HCT116 (cell line): Measurements from ENCODE around the gene CSNK1G1. TPM values are rescaled to one million over a fixed set of nuclear protein-coding genes. Genes with fewer than 3 reads are reported as not detected.
A peak's percentile ranks its signal among the peaks of the same experiment; 100 is the strongest.

ENCODE experiments used
- ATAC-seq: fragments of 200-7000 bp; cut with Tn5 transposase; 2 replicates; pipeline ENCODE4 v1.9.1; 2020; ENCODE audit warnings: mild to moderate bottlenecking, moderate library complexity
- BruUV-seq: library from RNA; stranded (reverse); fragments of 400-500 nt; replicated peaks from 2 replicates; lab custom pipeline; 2021; lab: Mats Ljungman, UMichigan
- CTCF ChIA-PET: fragments of 300-600 bp; sonication (Branson Sonifier 250); formaldehyde crosslinking; loops from one replicate; lab custom pipeline; 2021; ENCODE audit warnings: antibody characterized with exemption; lab: Charles Lee
- POLR2A ChIA-PET: fragments of 300-600, 350-600 bp; sonication (Branson Sonifier 250); formaldehyde crosslinking; loops from one replicate; lab custom pipeline; 2021; ENCODE audit warnings: antibody characterized with exemption; lab: Charles Lee
- RAD21 ChIA-PET, 2 experiments: fragments of 300-600 bp; sonication (Branson Sonifier 250); formaldehyde crosslinking; loops; one replicate each; lab custom pipeline; 2023; ENCODE audit warnings: low total read pairs in 2 of 2; ENCODE audit not compliant: uncharacterized antibody in 2 of 2, unreplicated experiment in 2 of 2, low non-redundant PET in 1 of 2; lab: Charles Lee
- DNase-seq: peaks from one replicate; pipeline ENCODE4 v3.0.0-alpha.2; 2010; ENCODE audit warnings: low read depth, low spot score
- H2AFZ ChIP-seq: fragments of 200-600 bp; shearing (Covaris generic), sonication (generic); 2 replicates; pipeline ENCODE4 v1.6.1; 2017; ENCODE audit warnings: low read depth, mixed run types, mixed read lengths, antibody characterized with exemption, low read length; ENCODE audit not compliant: poor library complexity, severe bottlenecking
- H3K27ac ChIP-seq: 2 replicates; pipeline ENCODE4 v1.5.1; 2012; ENCODE audit warnings: low read depth, low read length
- H3K27me3 ChIP-seq: fragments of 200-600 bp; sonication (generic); 2 replicates; pipeline ENCODE4 v1.6.1; 2016; ENCODE audit warnings: mixed run types, low read length, mixed read lengths; ENCODE audit not compliant: insufficient read depth
- H3K36me3 ChIP-seq, 2 experiments: fragments of 200-500 bp in 1 of 2; fragments of 200-600 bp in 1 of 2; sonication (Bioruptor generic) in 1 of 2; sonication (generic) in 1 of 2; 2 replicates each; pipeline versions ENCODE4 v1.5.1 to v1.6.1; 2014 to 2016; ENCODE audit warnings: low read length in 2 of 2, inconsistent platforms in 1 of 2, mixed read lengths in 1 of 2, mixed run types in 1 of 2; ENCODE audit not compliant: insufficient read depth in 2 of 2, control insufficient read depth in 1 of 2
- H3K4me1 ChIP-seq, 2 experiments: fragments of 200-600 bp in 1 of 2; sonication (generic) in 1 of 2; 2 replicates each; pipeline versions ENCODE4 v1.5.1 to v1.6.1; 2012 to 2017; ENCODE audit warnings: low read length in 2 of 2, inconsistent platforms in 1 of 2, mild to moderate bottlenecking in 1 of 2, mixed read lengths in 1 of 2, mixed run types in 1 of 2, moderate library complexity in 1 of 2; ENCODE audit not compliant: insufficient read depth in 2 of 2, control insufficient read depth in 1 of 2
- H3K4me2 ChIP-seq: fragments of 200-600 bp; sonication (generic); 2 replicates; pipeline ENCODE4 v1.6.1; 2017; ENCODE audit warnings: mixed run types, low read length, mixed read lengths
- H3K4me3 ChIP-seq, 2 experiments: fragments of 200-600 bp in 1 of 2; sonication (generic) in 1 of 2; replicated peaks in 1 of 2; 2 replicates each; pipeline ENCODE4 v1.5.1; 2011 to 2016; ENCODE audit warnings: low read length in 2 of 2, control low read depth in 1 of 2, low read depth in 1 of 2, mild to moderate bottlenecking in 1 of 2, mixed read lengths in 1 of 2, mixed run types in 1 of 2
- H3K79me2 ChIP-seq: fragments of 200-600 bp; sonication (generic); 2 replicates; pipeline ENCODE4 v1.6.1; 2017; ENCODE audit warnings: mild to moderate bottlenecking, mixed run types, low read length, moderate library complexity, mixed read lengths; ENCODE audit not compliant: insufficient read depth
- H3K9ac ChIP-seq: fragments of 200-600 bp; sonication (generic); 2 replicates; pipeline ENCODE4 v1.6.1; 2016; ENCODE audit warnings: low read length, mixed read lengths
- H3K9me2 ChIP-seq: fragments of 200-600 bp; sonication (generic), shearing (Covaris generic); 2 replicates; pipeline ENCODE4 v1.6.1; 2017; ENCODE audit warnings: mixed run types, mild to moderate bottlenecking, moderate library complexity; ENCODE audit not compliant: insufficient read depth
- H3K9me3 ChIP-seq, 2 experiments: fragments of 200-500 bp in 1 of 2; fragments of 200-600 bp in 1 of 2; sonication (Bioruptor generic) in 1 of 2; sonication (generic) in 1 of 2; 2 replicates each; pipeline ENCODE4 v1.6.1; 2014 to 2017; ENCODE audit warnings: low read length in 2 of 2, mixed read lengths in 2 of 2, inconsistent platforms in 1 of 2, low read depth in 1 of 2, mild to moderate bottlenecking in 1 of 2, mixed run types in 1 of 2, moderate library complexity in 1 of 2; ENCODE audit not compliant: control insufficient read depth in 1 of 2, insufficient read depth in 1 of 2
- H4K20me1 ChIP-seq: fragments of 200-600 bp; sonication (generic), shearing (Covaris generic); 2 replicates; pipeline ENCODE4 v1.6.1; 2017; ENCODE audit warnings: mixed run types, mild to moderate bottlenecking, moderate library complexity; ENCODE audit not compliant: insufficient read depth
- ATF3 ChIP-seq: IDR thresholded peaks from 2 replicates; pipeline ENCODE4 v1.6.1; 2012
- EGR1 ChIP-seq: IDR thresholded peaks from 2 replicates; pipeline ENCODE4 v1.6.1; 2012; ENCODE audit warnings: low read depth
- ELF1 ChIP-seq: IDR thresholded peaks from 2 replicates; pipeline ENCODE4 v1.6.1; 2012; ENCODE audit warnings: low read depth, borderline replicate concordance
- EZH2phosphoT487 ChIP-seq: fragments of 200-600 bp; IDR thresholded peaks from 2 replicates; pipeline ENCODE4 v1.6.1; 2018; ENCODE audit warnings: antibody characterized with exemption, borderline replicate concordance
- POLR2AphosphoS5 ChIP-seq: IDR thresholded peaks from 2 replicates; pipeline ENCODE4 v1.6.1; 2011; ENCODE audit warnings: mild to moderate bottlenecking, low read depth, low read length, moderate library complexity
- ZFX ChIP-seq: fragments of 450-650 bp; IDR thresholded peaks from 2 replicates; pipeline ENCODE4 v1.6.1; 2017
- intact Hi-C: fragments of 100-400 bp; cut with micrococcal nuclease; formaldehyde crosslinking; loops from 2 replicates; pipeline ENCODE4 v1.10.0; 2022
- total RNA-seq: library from RNA; stranded (reverse); gene quantifications from one replicate; pipeline ENCODE4 v1.2.1, GENCODE V29; 2021; ENCODE audit not compliant: unreplicated experiment

The CSNK1G1 gene
- total RNA-seq, 1 experiment from 2014 or later = 21.1 TPM

- no peak for TF ChIP-seq ATF3
- peak; percentile 60; the same call in 1 of the 2 replicates for TF ChIP-seq POLR2AphosphoS5
Observed at GRCh38 chr15:64355944-64356709, at the start of gene CSNK1G1 (continued).

- Histone ChIP-seq H3K4me2 (no peak overlapping the region), H3K27me3 (no peaks in the 10 kb centered on the region), H3K4me1 (no peaks in the 10 kb centered on the region), H3K4me3 (no peak overlapping the region), H3K9me2 (no peaks in the 10 kb centered on the region), H3K79me2 (no peaks in the 10 kb centered on the region), H3K9ac (no peak overlapping the region), H3K9me3 (no peaks in the 10 kb centered on the region), H3K27ac (no peak overlapping the region), H3K36me3 (peaks cover 19 to 32% of the 10 kb centered on the region in 2 experiments), H4K20me1 (no peaks in the 10 kb centered on the region), H2AFZ (no peak overlapping the region)
- intact Hi-C loops = no loop called here
- ChIA-PET POLR2A (no interaction called here), CTCF (no interaction called here), RAD21 (no interaction called here)
- TF ChIP-seq ELF1 = no peak
- ATAC-seq (no peak), DNase-seq (no peak)
- BruUV-seq = no TSS peak
Observed at GRCh38 chr15:64400583-64400982, 44.6 kb upstream of the CSNK1G1 start.

GRCh38 chr15:64398575-64398974 lies 42.6 kb upstream of the CSNK1G1 start:
- Histone ChIP-seq H3K4me3 (no peak overlapping the region), H3K4me2 (no peak overlapping the region), H3K27me3 (no peaks in the 10 kb centered on the region), H3K9me2 (no peaks in the 10 kb centered on the region), H3K9me3 (no peaks in the 10 kb centered on the region), H3K4me1 (no peaks in the 10 kb centered on the region), H3K79me2 (no peaks in the 10 kb centered on the region), H3K36me3 (peaks cover 12 to 44% of the 10 kb centered on the region in 2 experiments), H2AFZ (no peak overlapping the region), H4K20me1 (no peaks in the 10 kb centered on the region), H3K9ac (no peak overlapping the region), H3K27ac (no peak overlapping the region)
- ATAC-seq (no peak), DNase-seq (no peak)
- RAD21 ChIA-PET = interaction anchor here in 1 of 2 experiments (0.7 kb wide), 1 partner anchor 231 kb away, joined by 4 read pairs; no protein-coding TSS in a partner anchor
- POLR2A ChIA-PET = no interaction called here
- intact Hi-C loops = no loop called here
- CTCF ChIA-PET = interaction anchor here (0.7 kb wide), 1 partner anchor 128 kb away, joined by 3 read pairs; no protein-coding TSS in a partner anchor
- TF ChIP-seq EGR1 = no peak
- TF ChIP-seq ZFX = no peak
- no peak for TF ChIP-seq EZH2phosphoT487
- no TSS peak for BruUV-seq
